Progenitor cell of endocrine pancreas (in vitro differentiated cells): ENCODE data around the gene PSMD13. TPM values are rescaled to one million over a fixed set of nuclear protein-coding genes. Genes with fewer than 3 reads are reported as not detected.
"Not testable (repeated sequence)": the region's sequence is repeated elsewhere in the genome, so short reads cannot be mapped to it uniquely, and the experiment has no call there.

Source experiments
- DNase-seq: peaks from one replicate; pipeline ENCODE4 v3.0.0; 2021; ENCODE audit warnings: low spot score; ENCODE audit not compliant: unreplicated experiment
- H3K27ac Mint-ChIP-seq: 2 replicates; pipeline ENCODE4 v1.8.0; 2021; ENCODE audit warnings: mild to moderate bottlenecking, moderate library complexity, mixed read lengths
- H3K27me3 Mint-ChIP-seq: 2 replicates; pipeline ENCODE4 v1.8.0; 2021; ENCODE audit warnings: mixed read lengths
- H3K36me3 Mint-ChIP-seq: 2 replicates; pipeline ENCODE4 v1.8.0; 2022; ENCODE audit warnings: mixed read lengths; ENCODE audit not compliant: insufficient read depth
- H3K4me1 Mint-ChIP-seq: 2 replicates; pipeline ENCODE4 v1.8.0; 2021; ENCODE audit warnings: low read depth, mixed read lengths
- H3K4me3 Mint-ChIP-seq: 2 replicates; pipeline ENCODE4 v1.8.0; 2021; ENCODE audit warnings: low read depth, mild to moderate bottlenecking, moderate library complexity, mixed read lengths
- H3K9me3 Mint-ChIP-seq: 2 replicates; pipeline ENCODE4 v1.8.0; 2021; ENCODE audit warnings: low read depth, mixed read lengths
- total RNA-seq: library from RNA; stranded (reverse); gene quantifications from 2 replicates; pipeline ENCODE4 v1.2.1, GENCODE V29; 2021
- TF ChIP-seq, protein P1 (sequence below): fragments of 200-600 bp; sonication (generic); IDR thresholded peaks from one replicate; pipeline ENCODE4 v1.5.0; 2021; ENCODE audit warnings: antibody characterized with exemption, mild to moderate bottlenecking; ENCODE audit not compliant: unreplicated experiment

The PSMD13 gene
- total RNA-seq, 1 donor from 2014 or later = 100 TPM

DNA sequence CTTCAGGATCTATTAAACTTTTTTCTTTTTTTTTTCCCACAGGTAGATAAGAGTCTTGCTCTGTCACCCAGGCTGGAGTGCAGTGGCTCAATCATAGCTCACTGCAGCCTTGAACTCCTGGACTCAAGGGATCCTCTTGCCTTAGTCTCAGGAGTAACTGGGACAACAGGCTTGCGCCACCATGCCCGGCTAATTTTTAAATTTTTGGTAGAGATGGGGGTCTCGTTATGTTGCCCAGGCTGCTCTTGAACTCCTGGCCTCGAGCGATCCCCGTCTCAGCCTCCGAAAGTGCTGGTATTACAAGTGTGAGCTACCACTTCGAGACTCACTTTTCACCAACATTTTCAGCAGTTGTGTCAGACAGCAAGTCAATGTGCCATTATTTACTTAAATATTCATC lies 1.6 kb upstream of the PSMD13 start:
- H3K9me3 Mint-ChIP-seq = no peaks in the 10 kb centered on the region
- peaks cover 11% of the 10 kb centered on the region for H3K4me1 Mint-ChIP-seq
- DNase-seq = no peak

DNA sequence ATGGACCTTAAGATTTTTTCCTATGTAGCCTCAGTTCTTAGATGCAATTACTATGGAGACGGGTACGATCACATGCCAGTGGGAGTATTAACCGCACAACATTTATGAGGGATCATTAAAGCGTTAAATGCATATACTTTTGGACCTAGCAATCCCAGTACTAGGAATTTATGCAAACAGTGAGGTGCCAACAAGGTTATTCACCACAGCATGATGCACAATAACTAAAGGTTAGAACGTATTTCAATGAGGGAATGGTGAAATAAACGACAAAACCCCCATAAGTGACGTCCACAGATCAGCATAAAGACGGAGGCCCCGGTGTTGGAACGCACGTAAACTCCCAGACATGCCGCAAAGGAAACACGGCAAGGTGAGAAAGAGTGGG lies 1.2 kb upstream of the PSMD13 start:
- TF ChIP-seq, protein P1, sequence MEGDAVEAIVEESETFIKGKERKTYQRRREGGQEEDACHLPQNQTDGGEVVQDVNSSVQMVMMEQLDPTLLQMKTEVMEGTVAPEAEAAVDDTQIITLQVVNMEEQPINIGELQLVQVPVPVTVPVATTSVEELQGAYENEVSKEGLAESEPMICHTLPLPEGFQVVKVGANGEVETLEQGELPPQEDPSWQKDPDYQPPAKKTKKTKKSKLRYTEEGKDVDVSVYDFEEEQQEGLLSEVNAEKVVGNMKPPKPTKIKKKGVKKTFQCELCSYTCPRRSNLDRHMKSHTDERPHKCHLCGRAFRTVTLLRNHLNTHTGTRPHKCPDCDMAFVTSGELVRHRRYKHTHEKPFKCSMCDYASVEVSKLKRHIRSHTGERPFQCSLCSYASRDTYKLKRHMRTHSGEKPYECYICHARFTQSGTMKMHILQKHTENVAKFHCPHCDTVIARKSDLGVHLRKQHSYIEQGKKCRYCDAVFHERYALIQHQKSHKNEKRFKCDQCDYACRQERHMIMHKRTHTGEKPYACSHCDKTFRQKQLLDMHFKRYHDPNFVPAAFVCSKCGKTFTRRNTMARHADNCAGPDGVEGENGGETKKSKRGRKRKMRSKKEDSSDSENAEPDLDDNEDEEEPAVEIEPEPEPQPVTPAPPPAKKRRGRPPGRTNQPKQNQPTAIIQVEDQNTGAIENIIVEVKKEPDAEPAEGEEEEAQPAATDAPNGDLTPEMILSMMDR = no peak

More for the DNA sequence above, 1.6 kb upstream of the PSMD13 start:
- H3K27ac Mint-ChIP-seq = peak overlapping the region; percentile 95
- no peaks in the 10 kb centered on the region for H3K27me3 Mint-ChIP-seq
- peak overlapping the region; percentile 85 for H3K4me3 Mint-ChIP-seq
- TF ChIP-seq, protein P1 = no peak
- peaks cover 5% of the 10 kb centered on the region for H3K36me3 Mint-ChIP-seq

DNA sequence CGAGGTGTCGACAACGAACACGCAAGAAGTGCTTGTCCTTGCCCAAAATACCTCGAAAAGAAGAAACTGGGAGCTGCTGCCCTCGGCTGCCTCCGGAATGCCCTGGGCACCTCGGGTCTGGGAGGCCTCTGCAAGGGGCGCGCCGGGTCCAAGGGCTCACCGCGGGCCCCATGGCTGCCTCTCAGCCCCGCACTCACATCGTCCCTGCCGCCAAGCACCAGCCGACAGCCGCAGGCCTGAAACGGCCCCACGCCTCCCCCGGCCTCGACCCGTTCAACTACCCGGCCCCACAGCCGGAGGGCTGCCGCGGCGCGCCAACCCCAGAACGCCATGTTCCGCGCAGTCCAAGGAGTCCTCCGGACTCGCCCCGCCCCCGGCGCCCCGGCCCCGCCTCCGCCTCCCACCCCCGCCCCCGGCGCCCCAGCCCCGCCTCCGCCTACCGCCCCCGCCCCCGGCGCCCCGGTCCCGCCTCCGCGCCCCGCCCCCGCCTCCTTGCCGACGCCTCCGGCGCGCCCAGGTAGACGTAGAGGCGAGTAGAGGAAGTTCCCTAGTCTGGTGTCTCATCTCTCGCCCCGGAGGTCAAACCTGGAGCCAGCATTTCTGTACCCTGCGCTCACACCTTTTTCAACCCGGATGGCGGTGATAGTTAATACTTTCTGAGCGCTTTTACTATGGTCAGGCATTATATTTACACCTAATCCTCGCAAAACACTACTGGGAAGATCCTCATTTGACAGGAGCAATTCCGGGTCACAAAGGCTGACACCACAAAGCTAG lies 591 bp upstream of the PSMD13 start, which contains the start of gene SIRT3:
SIRT3 (minus strand) TSS at position 346 of the 777 bp plus-strand sequence; CDS start at position 332, 14 bp downstream.
- peak; percentile 67 for DNase-seq
- peak within 1 kb of the TSS; percentile 95 for H3K4me3 Mint-ChIP-seq
- H3K36me3 Mint-ChIP-seq = peaks cover 2% of the 10 kb centered on the region
- H3K4me1 Mint-ChIP-seq = peaks cover 11% of the 10 kb centered on the region
- TF ChIP-seq, protein P1 = peak; percentile 39
- no peaks in the 10 kb centered on the region for H3K27me3 Mint-ChIP-seq
- peak within 1 kb of the TSS; percentile 99 for H3K27ac Mint-ChIP-seq
- no peaks in the 10 kb centered on the region for H3K9me3 Mint-ChIP-seq

More for the DNA sequence above, 1.2 kb upstream of the PSMD13 start:
- Mint-ChIP-seq H3K27me3 (no peaks in the 10 kb centered on the region), H3K4me1 (peaks cover 11% of the 10 kb centered on the region), H3K36me3 (peaks cover 2% of the 10 kb centered on the region), H3K4me3 (peak overlapping the region; percentile 85), H3K27ac (peak overlapping the region; percentile 95), H3K9me3 (no peaks in the 10 kb centered on the region)
- no peak for DNase-seq

DNA sequence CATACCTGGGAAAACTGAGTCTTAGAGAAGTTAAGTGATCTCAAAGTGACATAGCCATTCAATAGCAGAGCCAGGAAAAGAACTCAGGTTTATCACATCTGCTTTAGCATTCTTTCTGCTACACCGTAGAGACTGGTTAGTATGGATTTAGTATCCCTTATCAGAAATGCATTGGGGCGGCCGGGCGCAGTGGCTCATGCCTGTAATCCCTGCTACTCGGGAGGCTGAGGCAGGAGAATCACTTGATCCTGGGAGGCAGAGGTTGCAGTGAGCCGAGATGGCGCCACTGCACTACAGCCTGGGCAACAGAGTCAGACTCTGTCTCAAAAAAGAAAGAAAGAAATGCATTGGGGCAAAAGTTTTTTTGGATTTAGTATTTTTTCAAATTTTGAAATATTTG lies 1.6 kb downstream of the PSMD13 start:
- H3K27me3 Mint-ChIP-seq, H3K9me3 Mint-ChIP-seq, DNase-seq, H3K27ac Mint-ChIP-seq, H3K36me3 Mint-ChIP-seq: not testable (repeated sequence)
- Mint-ChIP-seq H3K4me3 (peak overlapping the region; percentile 95), H3K4me1 (peaks cover 11% of the 10 kb centered on the region)

DNA sequence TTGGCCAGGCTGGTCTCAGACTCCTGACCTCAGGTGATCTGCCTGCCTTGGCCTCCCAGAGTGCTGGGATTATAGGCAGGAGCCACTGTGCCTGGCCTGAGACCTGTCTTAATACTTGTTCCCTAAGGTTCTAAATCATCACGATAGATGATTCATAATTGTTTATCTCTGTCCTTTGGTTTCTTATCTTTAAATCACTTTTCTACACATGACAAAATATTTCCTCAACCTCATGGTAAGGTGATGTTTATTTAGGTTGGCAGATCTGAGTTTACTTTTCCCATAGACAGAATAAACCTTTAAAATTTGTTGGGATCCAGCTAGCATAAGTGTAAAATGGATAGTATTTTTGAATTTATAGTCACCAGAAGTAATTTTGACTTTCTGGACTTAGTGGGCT lies 3.5 kb downstream of the PSMD13 start:
- Mint-ChIP-seq H3K36me3 (peaks cover 12% of the 10 kb centered on the region), H3K4me3 (no peak overlapping the region), H3K27ac (no peak overlapping the region), H3K4me1 (peaks cover 7% of the 10 kb centered on the region), H3K27me3 (no peaks in the 10 kb centered on the region), H3K9me3 (no peaks in the 10 kb centered on the region)
- DNase-seq = no peak
- TF ChIP-seq, protein P1 = no peak

DNA sequence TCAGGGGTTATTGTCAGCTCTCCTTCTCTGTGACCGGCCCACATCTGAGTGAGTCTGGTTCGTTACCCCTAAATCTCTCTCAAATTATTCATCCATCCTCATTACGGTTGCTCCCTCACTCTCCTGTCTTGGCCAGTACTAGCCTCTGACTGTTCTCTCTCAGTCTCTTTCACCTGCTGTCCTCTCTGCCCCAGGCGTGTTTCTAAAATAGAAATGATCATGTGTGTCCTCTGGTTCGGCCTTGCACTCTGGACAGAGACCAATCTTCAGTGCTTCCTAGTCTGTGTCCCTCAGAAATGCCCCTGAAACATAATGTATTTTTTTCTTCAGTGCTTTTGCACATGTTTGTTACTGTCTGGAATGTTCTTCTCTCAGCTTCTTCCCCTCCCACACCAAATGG lies 4.9 kb downstream of the PSMD13 start:
- TF ChIP-seq, protein P1 = no peak
- Mint-ChIP-seq H3K27ac (no peak overlapping the region), H3K27me3 (no peaks in the 10 kb centered on the region), H3K9me3 (no peaks in the 10 kb centered on the region), H3K4me1 (peaks cover 5% of the 10 kb centered on the region), H3K36me3 (peaks cover 14% of the 10 kb centered on the region), H3K4me3 (no peak overlapping the region)
- no peak for DNase-seq
